Endodermal cell (in vitro differentiated cells): Measurements from ENCODE around the gene DAB1. TPM values are rescaled to one million over a fixed set of nuclear protein-coding genes. Genes with fewer than 3 reads are reported as not detected.

Experiments
- DNase-seq: peaks from one replicate; pipeline ENCODE4 v3.0.0-alpha.2; 2017
- H3K27ac ChIP-seq: 2 replicates; pipeline ENCODE4 v1.5.1; 2013; ENCODE audit warnings: mild to moderate bottlenecking, low read depth, low read length, moderate library complexity
- H3K27me3 ChIP-seq: 2 replicates; pipeline ENCODE4 v1.6.1; 2013; ENCODE audit warnings: mild to moderate bottlenecking, low read length, moderate library complexity; ENCODE audit not compliant: insufficient read depth, control insufficient read depth, poor library complexity, severe bottlenecking
- H3K36me3 ChIP-seq: 2 replicates; pipeline ENCODE4 v1.7.0; 2013; ENCODE audit warnings: mild to moderate bottlenecking, low read length, moderate library complexity; ENCODE audit not compliant: control insufficient read depth, insufficient read depth
- H3K4me1 ChIP-seq: one replicate; pipeline ENCODE4 v1.7.0; 2013; ENCODE audit warnings: low read length; ENCODE audit not compliant: control insufficient read depth, insufficient read depth
- H3K4me3 ChIP-seq: 2 replicates; pipeline ENCODE4 v1.5.1; 2013; ENCODE audit warnings: mild to moderate bottlenecking, low read length, moderate library complexity
- H3K9ac ChIP-seq: 2 replicates; pipeline ENCODE4 v1.6.1; 2013; ENCODE audit warnings: mild to moderate bottlenecking, low read length, moderate library complexity; ENCODE audit not compliant: poor library complexity, severe bottlenecking; ENCODE audit errors: extremely low read depth
- H3K9me3 ChIP-seq: 2 replicates; pipeline ENCODE4 v1.6.1; 2013; ENCODE audit warnings: mild to moderate bottlenecking, low read length, moderate library complexity; ENCODE audit not compliant: control insufficient read depth
- H3K27ac Mint-ChIP-seq: 2 replicates; pipeline ENCODE4 v1.8.0; 2020; ENCODE audit warnings: mixed read lengths
- H3K27me3 Mint-ChIP-seq: 2 replicates; pipeline ENCODE4 v1.8.0; 2021; ENCODE audit warnings: mild to moderate bottlenecking, mixed read lengths; ENCODE audit not compliant: insufficient read depth
- H3K36me3 Mint-ChIP-seq: 2 replicates; pipeline ENCODE4 v1.8.0; 2020; ENCODE audit warnings: low read depth, mixed read lengths
- H3K4me1 Mint-ChIP-seq: 2 replicates; pipeline ENCODE4 v1.8.0; 2020; ENCODE audit warnings: mixed read lengths
- H3K4me3 Mint-ChIP-seq: 2 replicates; pipeline ENCODE4 v1.8.0; 2020; ENCODE audit warnings: mild to moderate bottlenecking, moderate library complexity, mixed read lengths
- H3K9me3 Mint-ChIP-seq: 2 replicates; pipeline ENCODE4 v1.8.0; 2020; ENCODE audit warnings: mild to moderate bottlenecking, mixed read lengths
- CTCF ChIP-seq: fragments of 200-600 bp; sonication (generic); conservative IDR thresholded peaks from 2 replicates; pipeline ENCODE4 v1.5.0; 2021; ENCODE audit warnings: antibody characterized with exemption, mild to moderate bottlenecking
- WGBS, 2 experiments: methylation state at CpG; one replicate each; pipeline versions ENCODE4 v1.1.5 to v1.1.7; 2013; ENCODE audit warnings: missing lambda C conversion rate in 2 of 2, mixed read lengths in 1 of 2; ENCODE audit not compliant: insufficient coverage in 1 of 2, insufficient read length in 1 of 2; 5-methylcytosine and 5-hydroxymethylcytosine counted together
- total RNA-seq, 2 donors: library from RNA; stranded (reverse); fragmentation: NEBNext Ultra II Directional in 1 of 2; extraction: Animal tissue kit (Norgen Biotek cat#: 25700) in 1 of 2; gene quantifications; 2 replicates in 1 of 2; 3 replicates in 1 of 2; pipeline ENCODE4 v1.2.1, GENCODE V29; 2021

The DAB1 gene
- total RNA-seq, 2 donors from 2014 or later: 32.0 to 36.2 TPM

- no peak for DNase-seq
- Histone ChIP-seq H3K9ac (no peak overlapping the region), H3K4me3 (no peak overlapping the region), H3K36me3 (no peaks in the 10 kb centered on the region), H3K27me3 (peaks cover 34% of the 10 kb centered on the region), H3K4me1 (peaks cover 12% of the 10 kb centered on the region), H3K9me3 (no peaks in the 10 kb centered on the region), H3K27ac (no peak overlapping the region)
- Mint-ChIP-seq H3K4me3 (no peak overlapping the region), H3K27me3 (peaks cover 43% of the 10 kb centered on the region), H3K9me3 (no peaks in the 10 kb centered on the region), H3K36me3 (peaks cover 15% of the 10 kb centered on the region), H3K4me1 (peaks cover 23% of the 10 kb centered on the region), H3K27ac (no peak overlapping the region)
- TF ChIP-seq CTCF: no peak
- WGBS, 2 experiments: 89 to 91% methylated on average over 1 to 2 of the region's 2 CpGs
These were observed 410.3 kb downstream of the DAB1 start for GRCh38 chr1:57013522-57013921.

GRCh38 chr1:57012315-57012714 lies 411.5 kb downstream of the DAB1 start:
- no peaks in the 10 kb centered on the region for H3K36me3 ChIP-seq
- H3K4me1 ChIP-seq: peaks cover 12% of the 10 kb centered on the region
- DNase-seq: no peak
- Mint-ChIP-seq H3K4me3 (no peak overlapping the region), H3K27me3 (peaks cover 52% of the 10 kb centered on the region), H3K36me3 (peaks cover 18% of the 10 kb centered on the region), H3K9me3 (no peaks in the 10 kb centered on the region), H3K27ac (no peak overlapping the region), H3K4me1 (peaks cover 21% of the 10 kb centered on the region)
- no peak overlapping the region for H3K9ac ChIP-seq
- H3K9me3 ChIP-seq: no peaks in the 10 kb centered on the region
- TF ChIP-seq CTCF: no peak
- 86 to 94% methylated on average over 1 of the region's 1 CpG for WGBS, 2 experiments
- H3K4me3 ChIP-seq: no peak overlapping the region
- H3K27ac ChIP-seq: no peak overlapping the region
- H3K27me3 ChIP-seq: peaks cover 35% of the 10 kb centered on the region

GRCh38 chr1:57010511-57010910 lies 413.3 kb downstream of the DAB1 start:
- Histone ChIP-seq H3K4me3 (no peak overlapping the region), H3K27ac (no peak overlapping the region), H3K4me1 (peaks cover 12% of the 10 kb centered on the region), H3K27me3 (peaks cover 35% of the 10 kb centered on the region), H3K9ac (no peak overlapping the region), H3K9me3 (no peaks in the 10 kb centered on the region), H3K36me3 (no peaks in the 10 kb centered on the region)
- Mint-ChIP-seq H3K27me3 (peaks cover 52% of the 10 kb centered on the region), H3K36me3 (peaks cover 18% of the 10 kb centered on the region), H3K4me1 (peaks cover 25% of the 10 kb centered on the region), H3K27ac (no peak overlapping the region), H3K9me3 (no peaks in the 10 kb centered on the region), H3K4me3 (no peak overlapping the region)
- WGBS, 2 experiments: 67 to 100% methylated on average over 1 to 4 of the region's 4 CpGs
- peak; percentile 69 for DNase-seq
- TF ChIP-seq CTCF: no peak
